ENCODE measurements around the gene GFER.
"Not testable (repeated sequence)": the region's sequence is repeated elsewhere in the genome, so short reads cannot be mapped to it uniquely, and the experiment has no call there.

The GFER gene

DNA sequence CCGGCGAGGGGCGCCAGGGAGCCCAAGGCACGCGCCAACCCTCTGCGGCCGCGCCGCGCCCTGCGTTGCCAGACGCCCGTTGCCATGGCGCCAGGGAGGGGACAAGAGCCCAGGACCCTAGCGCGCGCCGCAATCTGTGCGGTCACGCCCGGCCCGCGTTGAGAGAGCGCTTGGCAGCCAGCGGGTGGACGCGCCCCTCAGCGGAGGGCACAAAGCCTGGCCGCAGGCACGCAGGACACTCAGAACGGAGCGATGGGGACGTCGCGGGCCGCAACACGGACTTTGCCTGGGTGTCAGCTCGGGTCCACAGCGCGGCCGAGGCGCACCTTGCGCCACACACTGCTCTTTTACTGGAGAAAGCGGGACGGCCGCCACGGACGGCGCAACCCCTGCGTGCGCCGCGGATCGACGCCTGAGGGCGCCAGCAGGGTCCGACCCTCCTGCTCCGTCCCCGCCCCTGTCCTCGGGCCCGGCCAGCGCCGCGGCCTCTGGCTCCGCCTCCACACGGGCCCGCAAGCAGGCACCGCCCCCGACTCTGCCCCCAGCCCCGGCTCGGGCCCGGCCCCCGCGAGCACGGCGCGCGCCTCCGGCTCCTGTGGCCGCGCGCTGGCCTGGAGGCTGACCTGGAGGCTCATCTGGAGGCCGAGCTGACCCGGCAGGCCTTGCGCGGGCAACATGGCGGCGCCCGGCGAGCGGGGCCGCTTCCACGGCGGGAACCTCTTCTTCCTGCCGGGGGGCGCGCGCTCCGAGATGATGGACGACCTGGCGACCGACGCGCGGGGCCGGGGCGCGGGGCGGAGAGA is at the start of gene GFER:
TSS of gene GFER (plus strand) at position 650 of the 803 bp plus-strand sequence. CDS start at position 676, 26 bp downstream.
- in situ Hi-C loops (cut with HindIII; ENCODE audit: low sequenced_read_pairs): no loop called here

DNA sequence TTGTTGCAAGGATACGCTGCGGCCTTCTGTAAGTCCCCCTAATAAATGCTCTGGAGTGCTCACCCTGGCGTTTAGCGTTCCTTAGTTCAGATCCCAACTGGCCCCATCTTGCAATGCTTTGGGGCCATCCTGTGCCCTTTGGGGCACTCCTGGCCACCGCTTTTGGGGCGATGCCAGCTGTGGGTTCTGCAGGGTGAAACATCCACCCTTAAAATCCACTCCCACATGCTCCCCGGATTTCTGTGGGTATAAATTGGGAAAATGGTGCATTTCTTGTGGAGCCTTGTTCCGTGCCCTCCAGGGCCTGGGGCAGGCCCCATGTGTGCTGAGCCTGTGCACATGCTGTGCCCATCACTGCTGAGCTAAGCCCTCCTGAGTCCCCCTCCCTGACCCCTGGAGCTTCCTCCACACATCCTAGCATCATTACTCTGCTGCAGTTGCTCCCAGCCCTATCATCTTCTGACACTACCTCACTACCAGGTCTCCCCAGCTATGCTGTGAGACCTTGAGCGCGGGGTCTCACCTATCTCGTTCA is 47.0 kb upstream of the GFER start:
- in situ Hi-C loops (cut with HindIII; ENCODE audit: low sequenced_read_pairs): no loop called here

DNA sequence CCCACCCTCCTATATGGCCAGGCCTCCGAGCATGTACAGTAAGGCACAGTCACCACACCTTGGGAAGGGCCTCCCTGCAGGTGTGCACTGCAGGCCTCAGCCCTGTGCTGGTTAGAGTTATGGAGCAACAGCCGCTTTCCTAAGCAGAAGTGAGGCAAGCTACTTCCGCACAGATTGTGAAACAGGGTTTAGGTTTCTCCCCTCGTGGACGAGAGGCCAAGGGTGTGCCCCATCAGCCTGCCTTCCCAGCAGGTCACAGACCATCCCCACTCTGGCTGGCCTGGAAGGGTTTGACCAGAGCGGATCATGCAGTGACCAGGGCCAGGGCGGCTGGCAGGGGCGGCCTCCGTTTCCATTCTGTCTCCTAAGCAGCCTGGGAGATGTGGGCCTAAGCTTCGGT is 45.7 kb upstream of the GFER start:
- in situ Hi-C loops (cut with HindIII; ENCODE audit: low sequenced_read_pairs): no loop called here

DNA sequence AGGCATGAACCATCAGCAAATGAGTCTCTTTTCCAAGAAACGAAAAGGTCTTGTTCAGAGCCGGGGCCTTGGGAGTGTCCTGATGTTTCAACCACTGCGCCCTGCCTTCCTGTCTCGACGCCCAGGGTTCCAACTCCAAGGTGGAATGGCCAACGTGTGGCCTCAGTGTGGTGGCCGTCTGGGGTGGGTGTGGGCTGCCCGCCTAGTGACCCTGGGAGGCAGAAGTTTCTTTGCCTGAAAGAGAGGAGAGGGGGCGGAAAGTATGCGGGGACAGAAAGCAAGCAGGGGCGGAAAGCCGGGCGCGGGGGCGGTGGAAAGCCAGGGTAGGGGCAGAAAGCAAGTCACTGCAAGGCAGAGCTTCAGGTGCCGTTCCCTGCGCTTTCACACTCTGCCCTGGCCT is 45.1 kb upstream of the GFER start:
- in situ Hi-C loops (cut with HindIII; ENCODE audit: low sequenced_read_pairs): no loop called here

DNA sequence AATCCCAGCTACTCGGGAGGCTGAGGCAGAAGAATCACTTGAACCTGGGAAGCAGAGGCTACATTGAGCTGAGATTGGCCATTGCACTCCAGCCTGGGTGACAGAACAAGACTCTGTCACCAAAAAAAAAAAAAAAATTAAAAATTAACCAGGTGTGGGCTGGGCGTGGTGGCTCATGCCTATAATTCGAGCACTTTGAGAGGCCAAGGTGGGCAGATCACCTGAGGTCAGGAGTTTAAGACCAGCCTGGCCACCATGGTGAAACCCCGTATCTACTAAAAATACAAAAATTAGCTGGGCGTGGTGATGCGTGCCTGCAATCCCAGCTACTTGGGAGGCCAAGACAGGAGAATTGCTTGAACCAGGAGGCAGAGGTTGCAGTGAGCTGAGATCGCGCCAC is 44.2 kb upstream of the GFER start:
- in situ Hi-C loops (cut with HindIII; ENCODE audit: low sequenced_read_pairs): not testable (repeated sequence)

DNA sequence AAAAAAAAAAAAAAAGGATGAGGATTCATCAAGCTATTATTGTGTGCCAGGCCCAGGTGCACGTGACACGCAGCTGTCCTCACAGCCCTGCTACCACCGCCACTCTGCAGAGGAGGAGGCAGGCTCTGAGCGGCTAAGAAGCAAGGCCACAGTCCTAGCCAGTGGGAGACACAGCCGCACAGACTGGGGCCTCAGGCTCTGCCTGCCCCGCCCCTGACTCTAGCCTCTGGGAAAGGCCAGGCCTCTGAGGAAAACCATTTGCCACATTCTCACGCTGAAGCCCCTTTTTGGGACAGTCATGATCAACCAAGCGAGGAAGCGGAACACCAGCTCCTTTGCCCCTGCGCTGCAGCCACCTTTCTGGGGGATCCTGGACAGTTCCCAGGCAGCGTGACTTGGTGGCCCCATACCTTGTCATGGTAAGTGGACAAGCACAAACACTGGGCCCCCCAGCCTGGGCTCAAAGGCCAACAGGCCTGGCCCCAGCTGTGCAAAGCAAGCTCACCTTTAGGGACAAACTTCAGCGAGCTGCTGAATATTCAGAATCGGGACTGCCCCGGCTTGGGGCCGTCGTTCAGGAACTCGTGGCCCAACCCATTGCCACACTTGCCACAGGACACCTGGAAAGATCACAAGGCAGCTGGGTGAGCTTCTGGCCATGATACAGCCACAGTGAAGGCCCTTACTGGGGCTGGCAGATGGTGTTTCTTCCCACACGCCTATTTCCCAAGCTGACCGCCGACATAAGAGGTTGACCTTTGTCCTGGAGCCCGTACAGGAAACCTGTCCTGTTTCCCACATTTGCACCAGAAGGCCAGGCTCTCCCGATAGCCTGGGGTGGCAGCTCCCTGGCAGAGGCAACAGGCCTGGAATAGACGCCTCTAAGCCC is 43.5 kb upstream of the GFER start:
- in situ Hi-C loops (cut with HindIII; ENCODE audit: low sequenced_read_pairs): no loop called here

DNA sequence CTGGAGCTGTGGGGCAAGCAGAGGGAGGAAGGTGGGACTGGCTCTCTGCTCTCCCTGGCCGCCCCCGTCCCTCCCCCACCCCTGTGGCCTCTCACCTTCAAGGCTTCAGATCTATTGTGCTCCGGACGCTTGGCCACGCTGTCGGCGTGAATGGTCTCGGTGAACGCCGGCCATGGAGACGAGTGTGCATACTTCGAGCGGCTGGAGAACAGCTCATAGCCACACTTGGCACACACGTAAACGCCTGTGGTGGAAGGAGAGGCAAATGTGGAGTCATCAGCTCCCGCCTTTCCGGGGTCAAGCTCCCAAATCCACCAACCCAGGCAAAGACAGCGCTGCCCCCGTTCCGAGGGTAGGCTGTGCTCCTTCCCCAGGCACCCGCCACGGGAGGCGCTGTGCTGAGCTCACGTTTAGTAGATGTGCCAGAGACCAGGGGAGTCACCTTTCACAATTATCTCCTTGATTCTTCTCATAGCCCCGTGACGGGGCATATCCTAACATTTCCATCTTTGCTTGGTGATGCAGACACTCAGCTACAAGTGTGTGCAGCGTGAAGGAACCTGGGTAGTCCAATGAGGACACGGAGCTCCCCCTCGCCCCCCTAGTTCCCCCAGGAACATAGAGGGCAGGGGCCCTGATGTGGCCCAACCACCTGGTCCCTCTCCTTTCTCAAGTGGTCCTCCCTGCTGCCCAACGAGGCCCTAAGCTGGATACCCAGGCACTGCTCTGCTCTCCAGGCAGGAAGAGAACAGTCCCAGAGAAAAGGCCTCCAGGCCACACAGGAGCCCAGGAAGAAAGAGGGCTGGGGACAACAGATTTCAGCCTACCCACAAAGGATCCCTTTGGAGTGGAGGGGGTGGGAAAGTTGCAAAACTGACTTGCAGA is 42.6 kb upstream of the GFER start:
- in situ Hi-C loops (cut with HindIII; ENCODE audit: low sequenced_read_pairs): no loop called here

DNA sequence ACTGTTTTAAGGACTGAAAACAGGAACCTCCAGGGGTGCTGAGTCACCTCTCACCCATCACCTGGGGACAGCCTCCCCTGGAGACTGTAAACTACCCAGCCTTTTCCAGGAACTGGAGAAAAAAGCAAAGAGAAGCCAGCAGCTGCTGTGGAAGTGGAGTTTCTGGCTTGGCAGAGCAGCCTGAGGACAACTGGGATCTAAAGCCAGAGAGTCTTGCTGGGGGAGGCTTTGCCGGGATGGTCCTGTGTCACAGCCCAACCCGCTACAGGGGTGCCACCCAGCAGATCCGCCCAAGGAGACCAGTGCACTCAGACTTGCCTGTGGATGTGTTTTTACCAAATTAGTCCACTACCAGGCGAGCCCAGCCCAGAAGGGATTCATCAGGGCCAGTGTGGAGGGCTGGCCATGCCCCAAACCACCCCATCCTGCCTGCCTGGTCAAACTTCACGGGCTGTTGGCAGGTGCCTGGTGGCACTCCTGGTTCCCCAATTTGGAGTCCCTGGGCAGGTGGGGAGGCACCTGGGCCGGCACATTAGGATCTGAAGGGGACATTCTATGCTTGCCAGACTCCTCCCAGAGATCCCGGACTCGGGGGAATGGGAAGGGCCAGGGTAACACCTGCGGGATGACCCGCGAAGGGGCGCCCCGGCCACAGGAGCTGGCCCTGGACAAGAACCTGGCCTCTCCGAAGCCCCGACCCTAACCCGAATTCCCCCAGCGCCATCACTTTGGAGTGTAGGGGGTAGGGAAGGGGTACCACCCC is 41.8 kb upstream of the GFER start:
- in situ Hi-C loops (cut with HindIII; ENCODE audit: low sequenced_read_pairs): no loop called here

DNA sequence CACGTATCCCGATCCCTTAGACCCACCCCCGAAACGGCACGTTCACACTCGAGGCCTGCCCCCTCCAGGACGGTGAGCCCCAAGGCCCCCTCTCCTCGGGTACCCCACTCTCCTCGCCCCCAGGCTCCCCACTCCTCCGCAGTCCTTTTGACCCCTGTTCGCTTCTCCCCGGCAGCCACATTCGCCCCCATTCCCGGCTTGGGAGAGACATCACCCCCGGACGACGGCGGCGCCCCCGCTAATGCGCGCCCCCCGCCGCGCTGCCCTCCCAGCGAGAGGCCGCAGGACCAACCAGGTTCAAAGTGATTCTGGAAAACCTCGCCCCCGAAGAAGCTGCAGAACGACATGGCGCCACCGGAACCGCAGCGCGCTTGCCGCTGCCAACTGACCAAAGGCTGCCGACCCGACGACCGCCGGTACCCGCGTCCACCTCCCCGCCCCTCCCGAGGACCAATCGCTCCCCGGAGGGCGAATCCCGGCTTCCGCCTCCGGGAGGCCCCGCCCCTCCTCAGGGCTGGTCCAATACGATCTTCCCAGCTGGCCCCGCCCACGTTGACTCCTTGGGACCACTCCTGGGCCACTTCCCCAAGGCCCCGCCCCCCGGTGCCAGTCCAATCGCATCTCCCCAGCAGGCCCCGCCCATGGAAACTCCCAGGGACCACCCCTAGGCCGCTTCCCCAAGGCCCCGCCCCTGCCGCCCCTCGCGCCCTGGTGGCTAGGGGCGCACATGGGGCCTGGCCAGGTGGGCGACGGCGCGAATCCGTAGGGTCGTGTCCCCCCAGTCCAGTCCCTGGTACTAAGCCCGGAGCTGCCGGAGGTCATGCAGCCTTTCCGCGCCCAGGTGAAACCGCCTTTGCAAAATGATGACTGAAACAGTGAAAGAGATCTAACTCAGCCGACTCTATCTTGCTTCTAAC is 40.9 kb upstream of the GFER start, which contains the start of gene MSRB1:
TSS of gene MSRB1 (minus strand) at position 390 of the 917 bp plus-strand sequence. CDS start at position 347, 43 bp downstream.
- in situ Hi-C loops (cut with HindIII; ENCODE audit: low sequenced_read_pairs): no loop called here

DNA sequence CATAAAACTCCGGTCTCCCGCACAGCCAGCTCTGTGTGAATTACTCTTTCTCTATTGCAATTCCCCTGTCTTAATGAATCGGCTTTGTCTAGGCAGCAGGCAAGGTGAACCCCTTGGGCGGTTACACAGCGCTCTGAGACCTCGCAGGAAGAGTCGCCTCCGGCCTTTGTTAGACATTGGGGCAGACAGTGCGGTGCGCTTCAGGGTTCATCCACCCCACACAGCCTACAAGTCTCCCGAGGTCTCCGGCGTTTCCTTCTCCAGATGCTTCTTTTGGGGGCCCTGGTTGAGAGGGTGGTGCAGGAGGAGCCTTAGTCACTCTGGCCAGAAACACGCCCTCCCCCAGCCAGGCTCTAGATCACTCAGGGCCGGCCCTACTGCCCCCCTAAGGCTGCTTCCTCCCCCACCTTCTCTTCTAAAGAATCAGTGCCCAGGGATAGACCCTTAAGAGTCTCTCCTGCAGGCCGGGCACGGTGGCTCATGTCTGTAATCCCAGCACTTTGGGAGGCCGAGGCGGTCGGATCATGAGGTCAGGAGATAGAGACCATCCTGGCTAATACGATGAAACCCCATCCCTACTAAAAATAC is 39.3 kb upstream of the GFER start:
- in situ Hi-C loops (cut with HindIII; ENCODE audit: low sequenced_read_pairs): no loop called here

DNA sequence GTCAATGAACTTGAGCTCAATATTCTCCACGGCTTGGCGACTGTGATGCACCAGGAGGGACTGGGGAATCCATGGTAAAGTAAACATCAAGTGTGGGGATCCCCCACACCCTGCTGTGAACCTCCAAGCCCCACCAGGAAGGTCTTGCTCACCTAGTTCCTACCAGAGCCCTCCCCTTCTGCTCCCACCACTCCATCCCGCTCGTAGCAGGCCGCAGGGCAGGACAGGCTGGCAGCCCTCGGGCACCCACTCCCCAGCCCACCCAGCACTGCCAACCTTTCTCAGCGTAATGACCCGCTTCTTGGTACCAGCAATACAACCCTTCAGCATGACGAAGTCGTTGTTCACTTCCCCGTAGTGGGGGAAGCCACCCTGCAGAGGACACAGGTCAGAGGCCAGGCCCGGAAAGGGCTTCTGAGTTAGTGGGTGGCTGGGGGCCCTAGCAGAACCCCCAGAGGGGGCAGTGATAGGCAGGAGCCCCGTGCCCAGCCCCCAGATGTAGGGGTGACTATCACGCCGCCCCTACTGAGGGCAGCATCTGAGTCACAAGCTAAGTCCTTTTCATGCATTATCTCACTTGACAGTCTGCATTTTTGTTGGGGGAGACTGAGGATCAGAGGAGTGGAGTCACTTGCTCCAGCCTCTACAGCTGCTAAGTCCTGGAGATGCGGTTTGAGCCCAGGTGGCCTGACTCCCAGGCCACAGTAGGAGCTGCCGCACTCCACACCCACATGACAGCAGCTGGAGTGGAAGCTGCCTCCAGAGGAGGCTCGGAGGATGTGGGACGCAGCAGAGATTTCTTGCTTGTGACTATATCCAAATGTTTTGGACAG is 38.2 kb upstream of the GFER start:
- in situ Hi-C loops (cut with HindIII; ENCODE audit: low sequenced_read_pairs): no loop called here

DNA sequence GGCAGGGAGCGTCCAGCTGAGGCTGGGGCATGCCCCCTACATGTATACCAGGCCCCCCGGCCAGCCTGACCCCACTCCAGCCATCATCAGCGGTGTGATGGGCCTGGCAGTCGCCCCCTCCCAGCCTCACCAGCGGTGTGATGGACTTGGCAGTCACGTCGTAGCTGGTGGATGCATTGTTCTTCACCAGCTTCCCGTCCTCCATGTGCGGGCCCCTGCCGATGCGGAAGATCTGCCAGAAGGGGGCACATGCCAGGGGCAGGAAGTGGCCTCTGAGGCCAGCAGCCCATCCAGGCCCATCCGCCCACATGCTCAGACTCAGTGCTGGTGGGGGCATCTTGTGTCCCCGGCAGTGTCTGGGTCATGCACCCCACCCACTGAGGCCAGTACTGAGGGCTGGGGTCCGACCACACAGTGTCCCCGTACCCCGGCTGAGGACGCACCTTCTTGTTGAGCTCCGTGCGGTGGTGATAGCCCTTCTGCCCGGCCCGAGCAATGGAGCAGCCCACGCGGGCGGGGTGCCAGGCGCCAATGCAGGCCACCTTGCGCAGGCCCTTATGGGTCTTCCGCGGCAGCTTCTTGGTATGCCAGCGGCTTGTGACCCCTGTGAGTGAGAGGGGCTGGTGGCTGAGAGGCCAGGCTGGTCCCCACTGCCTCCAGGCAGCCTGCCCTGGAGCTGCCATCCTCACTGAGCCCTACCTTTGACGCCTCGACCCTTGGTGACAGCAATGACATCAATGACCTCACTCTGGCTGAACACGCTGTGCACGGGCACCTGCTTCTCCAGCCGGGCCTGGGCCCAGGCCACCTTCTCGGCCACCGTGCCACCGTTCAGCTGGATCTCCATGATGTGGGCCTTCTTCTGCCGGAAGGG is 37.3 kb upstream of the GFER start:
- in situ Hi-C loops (cut with HindIII; ENCODE audit: low sequenced_read_pairs): no loop called here

DNA sequence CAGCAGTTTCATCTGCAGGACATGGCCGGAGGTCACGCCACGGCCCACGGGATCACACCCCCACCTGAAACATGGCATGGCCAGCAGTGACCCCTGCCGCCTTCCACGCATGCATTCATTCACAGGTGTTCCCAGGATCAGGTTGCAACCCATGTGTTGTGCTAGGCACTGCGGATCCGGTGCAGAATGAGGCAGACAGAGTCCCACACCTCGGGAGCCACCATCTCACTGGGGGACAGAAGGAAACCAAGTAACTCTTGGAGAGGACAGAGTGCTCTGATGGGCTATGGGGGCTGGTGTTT is 36.7 kb upstream of the GFER start:
- in situ Hi-C loops (cut with HindIII; ENCODE audit: low sequenced_read_pairs): no loop called here

DNA sequence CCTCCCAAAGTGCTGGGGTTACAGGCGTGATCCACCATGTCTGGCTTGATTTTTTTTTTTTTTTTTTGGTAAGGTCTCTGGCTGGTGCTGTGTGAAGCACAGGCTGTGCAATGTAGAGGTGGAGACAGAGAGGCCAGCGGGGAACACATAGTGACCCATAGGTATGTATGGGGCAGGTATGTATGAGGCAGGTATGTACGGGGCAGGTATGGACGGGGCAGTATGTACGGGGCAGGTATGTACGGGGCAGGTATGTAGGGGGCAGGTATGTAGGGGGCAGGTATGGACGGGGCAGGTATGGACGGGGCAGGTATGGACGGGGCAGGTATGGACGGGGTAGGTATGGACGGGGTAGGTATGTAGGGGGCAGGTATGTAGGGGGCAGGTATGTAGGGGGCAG is 34.5 kb upstream of the GFER start:
- in situ Hi-C loops (cut with HindIII; ENCODE audit: low sequenced_read_pairs): no loop called here

DNA sequence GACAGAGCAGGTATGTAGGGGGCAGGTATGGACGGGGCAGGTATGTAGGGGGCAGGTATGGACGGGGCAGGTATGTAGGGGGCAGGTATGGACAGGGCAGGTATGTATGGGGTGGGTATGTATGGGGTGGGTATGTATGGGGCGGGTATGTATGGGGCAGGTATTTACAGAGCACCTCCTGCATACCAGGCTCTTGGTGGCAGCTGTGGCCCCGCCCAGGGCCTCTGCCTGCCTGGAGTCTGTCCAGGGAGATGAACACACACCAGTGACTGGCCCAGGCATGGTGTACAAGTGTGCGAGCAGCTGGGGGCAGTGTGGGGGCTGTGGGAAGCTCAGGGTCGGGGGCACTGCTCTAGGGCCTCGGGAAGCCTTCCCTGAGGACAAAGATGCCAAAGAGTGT is 33.9 kb upstream of the GFER start:
- in situ Hi-C loops (cut with HindIII; ENCODE audit: low sequenced_read_pairs): no loop called here

DNA sequence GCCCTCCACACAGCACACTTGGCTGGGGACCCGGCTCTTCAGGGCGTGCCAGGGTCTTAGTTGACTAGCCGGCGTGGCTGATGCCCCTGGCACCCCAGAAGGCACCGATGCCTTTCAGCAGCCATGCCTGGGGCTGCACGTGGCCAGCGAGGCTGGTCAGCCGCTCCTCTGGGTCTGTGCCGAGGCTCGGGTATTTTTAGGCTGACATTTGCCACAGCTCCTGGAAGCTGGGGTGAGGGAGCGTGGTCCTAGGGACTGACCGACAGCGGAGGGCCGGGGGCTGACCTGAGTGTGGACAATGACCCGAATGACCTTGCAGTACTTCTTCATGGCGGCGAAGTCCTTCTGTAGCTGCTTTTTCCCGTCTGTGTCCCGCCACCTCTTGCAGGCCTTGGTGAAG is 33.4 kb upstream of the GFER start:
- in situ Hi-C loops (cut with HindIII; ENCODE audit: low sequenced_read_pairs): no loop called here

DNA sequence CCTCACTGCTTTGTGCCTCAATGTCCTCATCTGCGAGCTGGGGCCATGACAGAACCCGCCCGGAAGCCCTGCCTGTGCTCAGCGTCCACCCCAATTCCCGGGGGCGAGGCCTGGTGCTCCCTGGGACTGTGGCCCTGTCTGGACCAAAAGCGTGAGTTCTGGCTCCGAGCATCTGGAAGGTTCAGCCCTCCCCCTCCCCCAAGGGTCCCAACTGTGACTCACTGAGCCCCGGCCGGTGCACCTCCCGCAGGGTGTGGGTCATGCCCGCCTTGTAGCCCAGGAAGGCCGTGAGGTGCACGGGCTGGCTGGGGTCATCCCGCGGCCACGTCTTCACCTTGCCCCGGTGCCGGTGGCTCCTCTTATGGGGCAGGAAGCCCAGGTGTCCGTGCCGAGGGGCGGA is 30.3 kb upstream of the GFER start:
- in situ Hi-C loops (cut with HindIII; ENCODE audit: low sequenced_read_pairs): no loop called here
